Activated T-cell treated with anti-CD3 and anti-CD28 coated beads, Interleukin-2, amount 50 U/mL, for 24 hours (primary cell): ENCODE results near the gene ST8SIA1.

Experiments used
- DNase-seq: peaks from one replicate; pipeline ENCODE4 v3.0.0-alpha.2; 2020
- H3K27ac Mint-ChIP-seq: 2 replicates; pipeline ENCODE4 v1.8.0; 2020; ENCODE audit warnings: mild to moderate bottlenecking, mixed read lengths
- H3K27me3 Mint-ChIP-seq: 2 replicates; pipeline ENCODE4 v1.8.0; 2020; ENCODE audit warnings: mixed read lengths
- H3K36me3 Mint-ChIP-seq: 2 replicates; pipeline ENCODE4 v1.8.0; 2020; ENCODE audit warnings: low read depth, mixed read lengths
- H3K4me1 Mint-ChIP-seq: 2 replicates; pipeline ENCODE4 v1.8.0; 2020; ENCODE audit warnings: low read depth, mixed read lengths
- H3K4me3 Mint-ChIP-seq: 2 replicates; pipeline ENCODE4 v1.8.0; 2020; ENCODE audit warnings: mild to moderate bottlenecking, moderate library complexity, mixed read lengths
- H3K9me3 Mint-ChIP-seq: 2 replicates; pipeline ENCODE4 v1.8.0; 2020; ENCODE audit warnings: mixed read lengths

Gene ST8SIA1

DNA sequence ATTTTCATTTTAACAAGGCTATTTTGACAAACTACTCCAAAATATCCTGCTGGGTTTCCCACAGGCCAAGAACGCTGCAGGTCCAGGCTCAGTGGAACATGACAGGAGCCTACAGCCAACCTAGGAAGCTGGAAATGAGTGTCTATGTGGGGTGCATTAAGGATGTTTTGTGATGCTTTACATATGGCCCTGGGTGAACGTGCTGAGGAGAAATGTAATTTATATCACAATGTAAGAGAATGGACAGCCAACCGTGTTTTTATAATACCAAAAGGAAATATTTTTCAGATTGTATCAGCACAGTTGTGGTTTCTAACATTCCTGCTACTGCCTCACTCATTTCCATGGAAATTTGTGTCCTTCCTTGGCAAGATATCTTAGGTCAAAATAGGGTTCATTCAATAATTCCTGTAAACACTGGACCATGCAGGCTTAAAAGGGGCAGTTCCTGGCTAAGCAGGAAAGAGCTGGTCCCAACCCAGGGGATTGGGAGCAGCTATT, 51.5 kb downstream of the ST8SIA1 start:
- H3K27me3 Mint-ChIP-seq, result no peaks in the 10 kb centered on the region
- H3K4me3 Mint-ChIP-seq, result no peak overlapping the region
- peaks cover 16% of the 10 kb centered on the region for H3K4me1 Mint-ChIP-seq
- no peaks in the 10 kb centered on the region for H3K36me3 Mint-ChIP-seq
- no peak for DNase-seq
- no peak overlapping the region for H3K27ac Mint-ChIP-seq
- H3K9me3 Mint-ChIP-seq, result no peaks in the 10 kb centered on the region

DNA sequence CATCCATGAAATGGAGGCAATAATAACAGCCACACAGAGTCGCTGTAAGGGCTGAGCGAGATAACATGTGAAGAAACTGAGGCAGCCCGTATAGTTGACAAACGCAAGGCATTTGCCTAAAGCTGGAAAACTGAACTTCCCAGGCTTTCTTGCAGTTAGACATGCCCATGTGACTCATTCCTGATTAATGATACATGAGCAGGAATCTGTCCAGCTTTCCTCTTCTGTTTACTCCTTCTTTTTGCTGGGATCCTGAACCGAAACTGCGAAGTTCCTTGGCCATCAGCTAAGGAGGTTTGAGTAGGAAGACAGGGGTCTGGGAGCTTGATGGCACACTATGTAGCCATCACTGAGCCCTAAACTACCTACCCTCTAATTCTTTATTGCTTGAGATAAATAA, 52.2 kb downstream of the ST8SIA1 start:
- Mint-ChIP-seq H3K27me3 (no peaks in the 10 kb centered on the region), H3K4me3 (no peak overlapping the region), H3K36me3 (no peaks in the 10 kb centered on the region), H3K27ac (no peak overlapping the region), H3K4me1 (peaks cover 8% of the 10 kb centered on the region), H3K9me3 (no peaks in the 10 kb centered on the region)
- no peak for DNase-seq

DNA sequence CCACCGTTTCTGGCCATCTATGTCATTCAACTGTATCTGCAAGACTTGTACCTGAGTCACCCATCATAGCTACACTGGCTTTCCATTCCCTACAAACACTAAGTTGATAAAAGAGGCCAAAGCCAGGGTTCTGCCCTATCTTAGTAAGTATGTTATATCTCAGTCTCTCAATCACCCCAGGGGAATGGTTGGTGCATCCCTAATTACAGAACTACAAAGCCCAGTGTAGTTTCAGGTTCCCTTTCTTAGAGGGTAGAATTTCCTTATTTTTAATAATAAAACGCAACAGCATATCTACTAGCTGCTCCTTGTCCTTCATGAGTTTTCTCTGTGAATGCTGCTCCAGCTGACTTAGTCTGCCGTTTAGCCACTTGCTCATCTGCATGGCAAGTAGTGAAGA, 57.6 kb downstream of the ST8SIA1 start:
- no peak overlapping the region for H3K27ac Mint-ChIP-seq
- no peak for DNase-seq
- H3K27me3 Mint-ChIP-seq, result no peaks in the 10 kb centered on the region
- no peak overlapping the region for H3K4me3 Mint-ChIP-seq
- H3K36me3 Mint-ChIP-seq, result no peaks in the 10 kb centered on the region
- no peaks in the 10 kb centered on the region for H3K9me3 Mint-ChIP-seq
- H3K4me1 Mint-ChIP-seq, result no peaks in the 10 kb centered on the region

DNA sequence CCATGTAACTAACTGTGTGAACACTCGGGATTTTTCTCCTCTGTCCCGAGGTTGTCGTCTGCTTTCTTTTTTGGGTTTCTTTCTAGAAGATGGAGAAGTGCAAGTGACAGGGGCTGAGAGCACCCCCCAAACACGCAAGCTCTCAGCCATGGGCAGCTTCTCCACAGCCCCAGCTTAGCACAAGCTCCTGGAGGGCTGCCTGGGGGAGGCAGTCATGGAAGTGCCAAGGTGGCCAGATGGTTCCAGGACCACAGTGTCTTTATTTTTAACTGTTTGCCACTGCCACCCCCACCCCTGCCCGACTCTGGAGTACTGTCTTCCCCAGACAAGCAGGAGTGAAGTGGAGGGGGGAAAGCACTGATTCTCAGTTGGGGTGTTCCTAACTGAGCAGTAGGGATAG, 58.2 kb downstream of the ST8SIA1 start:
- Mint-ChIP-seq H3K4me3 (no peak overlapping the region), H3K27me3 (no peaks in the 10 kb centered on the region), H3K36me3 (no peaks in the 10 kb centered on the region), H3K4me1 (no peaks in the 10 kb centered on the region), H3K27ac (no peak overlapping the region), H3K9me3 (no peaks in the 10 kb centered on the region)
- no peak for DNase-seq

DNA sequence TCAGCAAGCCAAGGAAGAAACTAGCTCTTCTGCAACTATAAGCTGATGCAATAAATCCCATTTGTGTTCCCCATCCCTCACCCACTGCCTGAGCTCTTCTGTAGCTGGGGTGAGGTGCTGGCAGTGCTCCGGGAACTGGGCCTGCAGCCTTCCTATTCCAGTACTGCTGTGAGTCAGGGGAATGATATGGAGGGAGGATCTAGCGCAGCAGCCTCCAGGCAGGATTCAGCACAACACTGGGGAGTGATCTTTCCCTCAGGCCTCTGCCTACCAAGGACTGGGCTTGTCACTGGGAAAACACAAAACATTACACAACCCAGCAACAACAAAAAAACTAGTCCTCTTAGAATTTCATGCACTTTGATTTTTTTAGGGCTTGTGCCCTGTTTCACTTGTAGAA, 58.7 kb downstream of the ST8SIA1 start:
- no peaks in the 10 kb centered on the region for H3K27me3 Mint-ChIP-seq
- no peak overlapping the region for H3K27ac Mint-ChIP-seq
- no peaks in the 10 kb centered on the region for H3K9me3 Mint-ChIP-seq
- DNase-seq, result no peak
- no peak overlapping the region for H3K4me3 Mint-ChIP-seq
- no peaks in the 10 kb centered on the region for H3K4me1 Mint-ChIP-seq
- no peaks in the 10 kb centered on the region for H3K36me3 Mint-ChIP-seq

- Mint-ChIP-seq H3K9me3 (no peaks in the 10 kb centered on the region), H3K4me3 (no peak overlapping the region), H3K27me3 (no peaks in the 10 kb centered on the region), H3K4me1 (peaks cover 6% of the 10 kb centered on the region), H3K27ac (no peak overlapping the region), H3K36me3 (no peaks in the 10 kb centered on the region)
- no peak for DNase-seq
Observed at GRCh38 chr12:22272335-22273151, 62.0 kb downstream of the ST8SIA1 start.

GRCh38 chr12:22271023-22271422, 63.5 kb downstream of the ST8SIA1 start:
- H3K27ac Mint-ChIP-seq, result no peak overlapping the region
- H3K9me3 Mint-ChIP-seq, result no peaks in the 10 kb centered on the region
- DNase-seq, result no peak
- H3K36me3 Mint-ChIP-seq, result no peaks in the 10 kb centered on the region
- no peak overlapping the region for H3K4me3 Mint-ChIP-seq
- peaks cover 6% of the 10 kb centered on the region for H3K4me1 Mint-ChIP-seq
- H3K27me3 Mint-ChIP-seq, result no peaks in the 10 kb centered on the region

DNA sequence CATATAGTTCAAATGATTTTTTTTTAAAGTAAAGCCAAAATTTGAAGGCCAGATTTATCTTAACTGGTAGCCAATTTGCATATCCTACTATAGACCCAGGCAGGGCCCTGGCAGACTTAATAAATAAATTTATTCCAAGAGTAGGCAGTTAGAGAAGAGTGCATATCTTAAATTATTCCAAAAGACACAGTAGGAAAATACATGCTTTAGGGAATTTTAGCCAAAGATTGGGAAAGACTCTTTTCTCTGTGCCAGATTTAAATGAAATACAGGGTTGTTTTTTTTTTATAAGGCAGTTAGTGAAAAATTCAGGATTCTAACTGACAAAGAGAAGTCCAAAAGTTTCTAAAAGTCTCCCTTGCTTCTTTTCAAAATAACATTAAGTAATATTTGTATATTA, 65.5 kb downstream of the ST8SIA1 start:
- H3K27ac Mint-ChIP-seq, result no peak overlapping the region
- no peaks in the 10 kb centered on the region for H3K9me3 Mint-ChIP-seq
- no peaks in the 10 kb centered on the region for H3K27me3 Mint-ChIP-seq
- H3K36me3 Mint-ChIP-seq, result no peaks in the 10 kb centered on the region
- H3K4me3 Mint-ChIP-seq, result no peak overlapping the region
- peaks cover 6% of the 10 kb centered on the region for H3K4me1 Mint-ChIP-seq
- no peak for DNase-seq

DNA sequence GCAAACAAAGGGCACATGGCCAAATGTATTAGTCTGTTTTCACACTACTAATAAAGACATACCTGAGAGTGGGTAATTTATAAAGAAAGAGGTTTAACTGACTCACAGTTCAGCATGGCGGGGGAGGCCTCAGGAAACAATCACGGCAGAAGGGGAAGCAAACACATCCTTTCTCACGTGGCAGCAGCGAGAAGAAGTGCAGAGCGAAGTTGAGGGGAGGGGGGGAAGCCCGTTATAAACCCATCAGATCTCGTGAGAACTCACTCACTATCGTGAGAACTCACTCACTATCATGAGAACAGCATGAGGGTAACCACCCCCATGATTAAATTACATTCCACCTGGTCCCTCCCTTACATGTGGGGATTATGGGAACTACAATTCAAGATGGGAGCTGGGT, 66.1 kb downstream of the ST8SIA1 start:
- H3K4me3 Mint-ChIP-seq, result no peak overlapping the region

GRCh38 chr12:22266101-22266500, 68.4 kb downstream of the ST8SIA1 start:
- no peak overlapping the region for H3K4me3 Mint-ChIP-seq
- H3K9me3 Mint-ChIP-seq, result no peaks in the 10 kb centered on the region
- H3K27me3 Mint-ChIP-seq, result no peaks in the 10 kb centered on the region
- no peaks in the 10 kb centered on the region for H3K36me3 Mint-ChIP-seq
- no peak for DNase-seq
- H3K4me1 Mint-ChIP-seq, result peaks cover 6% of the 10 kb centered on the region
- no peak overlapping the region for H3K27ac Mint-ChIP-seq

More for the DNA sequence above, 66.1 kb downstream of the ST8SIA1 start:
- H3K9me3 Mint-ChIP-seq, result no peaks in the 10 kb centered on the region
- no peaks in the 10 kb centered on the region for H3K36me3 Mint-ChIP-seq
- peaks cover 6% of the 10 kb centered on the region for H3K4me1 Mint-ChIP-seq
- no peak overlapping the region for H3K27ac Mint-ChIP-seq
- DNase-seq, result no peak
- H3K27me3 Mint-ChIP-seq, result no peaks in the 10 kb centered on the region

DNA sequence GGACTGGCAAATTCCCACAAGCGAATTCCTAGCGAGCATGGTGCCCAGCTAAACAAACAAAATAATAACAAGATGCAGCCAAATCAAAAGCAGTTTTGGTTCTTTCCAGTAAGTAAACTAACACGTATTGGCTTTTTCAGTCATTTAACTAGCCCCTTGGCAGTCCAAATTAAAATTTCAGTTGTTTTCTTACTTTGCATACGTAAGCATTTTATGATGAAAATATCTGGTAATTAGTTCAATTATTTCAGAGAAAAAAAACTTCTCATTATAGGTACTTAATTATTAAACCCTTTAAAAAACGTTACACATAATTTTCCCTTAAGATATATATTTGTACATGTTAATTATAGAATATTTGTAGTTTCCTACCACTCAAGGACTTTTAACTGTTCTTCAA, 70.1 kb downstream of the ST8SIA1 start:
- H3K4me3 Mint-ChIP-seq, result no peak overlapping the region
- no peak for DNase-seq
- H3K9me3 Mint-ChIP-seq, result no peaks in the 10 kb centered on the region
- no peaks in the 10 kb centered on the region for H3K27me3 Mint-ChIP-seq
- H3K27ac Mint-ChIP-seq, result no peak overlapping the region
- peaks cover 6% of the 10 kb centered on the region for H3K4me1 Mint-ChIP-seq
- no peaks in the 10 kb centered on the region for H3K36me3 Mint-ChIP-seq

GRCh38 chr12:22262309-22262708, 72.2 kb downstream of the ST8SIA1 start:
- DNase-seq, result no peak

GRCh38 chr12:22257100-22257499, 77.4 kb downstream of the ST8SIA1 start:
- no peaks in the 10 kb centered on the region for H3K4me1 Mint-ChIP-seq
- H3K27ac Mint-ChIP-seq, result no peak overlapping the region
- no peak overlapping the region for H3K4me3 Mint-ChIP-seq
- H3K27me3 Mint-ChIP-seq, result no peaks in the 10 kb centered on the region
- DNase-seq, result no peak
- no peaks in the 10 kb centered on the region for H3K9me3 Mint-ChIP-seq
- H3K36me3 Mint-ChIP-seq, result no peaks in the 10 kb centered on the region

More at GRCh38 chr12:22262309-22262708, 72.2 kb downstream of the ST8SIA1 start:
- Mint-ChIP-seq H3K4me1 (no peaks in the 10 kb centered on the region), H3K27ac (no peak overlapping the region), H3K9me3 (no peaks in the 10 kb centered on the region), H3K4me3 (no peak overlapping the region), H3K27me3 (no peaks in the 10 kb centered on the region), H3K36me3 (no peaks in the 10 kb centered on the region)

GRCh38 chr12:22256605-22257004, 77.9 kb downstream of the ST8SIA1 start:
- no peak for DNase-seq
- Mint-ChIP-seq H3K9me3 (no peaks in the 10 kb centered on the region), H3K27me3 (no peaks in the 10 kb centered on the region), H3K36me3 (no peaks in the 10 kb centered on the region), H3K27ac (no peak overlapping the region), H3K4me3 (no peak overlapping the region), H3K4me1 (no peaks in the 10 kb centered on the region)

DNA sequence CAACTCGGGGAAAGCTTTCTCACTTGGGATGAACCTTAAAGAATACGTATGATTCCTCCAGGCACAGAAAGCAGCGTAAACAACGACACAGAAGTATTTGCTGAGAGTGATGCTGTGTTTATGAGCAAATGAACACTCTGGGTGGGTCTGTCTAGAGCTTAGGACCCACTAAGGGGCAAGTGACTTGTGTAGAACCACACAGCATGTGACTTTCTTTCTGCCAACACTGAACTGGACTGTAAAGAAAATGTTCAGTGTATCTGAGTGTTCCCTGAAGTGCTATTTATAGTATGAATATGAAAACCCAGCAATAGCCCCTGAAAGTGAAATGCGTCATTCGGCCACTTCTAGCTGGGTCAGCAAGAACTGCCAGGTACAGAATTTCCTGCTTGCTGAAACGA, 78.5 kb downstream of the ST8SIA1 start:
- Mint-ChIP-seq H3K9me3 (no peaks in the 10 kb centered on the region), H3K36me3 (no peaks in the 10 kb centered on the region), H3K4me3 (no peak overlapping the region), H3K27me3 (no peaks in the 10 kb centered on the region), H3K27ac (no peak overlapping the region), H3K4me1 (peaks cover 2% of the 10 kb centered on the region)
- DNase-seq, result no peak
